ENCODE data around the gene TMPRSS11E. TPM values are rescaled to one million over a fixed set of nuclear protein-coding genes. Genes with fewer than 3 reads are reported as not detected.
A peak's percentile ranks its signal among the peaks of the same experiment; 100 is the strongest.

TMPRSS11E gene
- polyA plus RNA-seq, 1 experiment = not detected

GRCh38 chr4:68466751-68467150, 19.5 kb downstream of the TMPRSS11E start:
- POLR2A ChIA-PET = no interaction called here
- no peak for DNase-seq (ENCODE audit: low read depth)
- H3K36me3 ChIP-seq (ENCODE audit: control insufficient read depth, insufficient read depth, low read length) = no peaks in the 10 kb centered on the region
- no peak for TF ChIP-seq CTCF (IDR thresholded peaks at IDR 0.05; ENCODE audit: insufficient read depth, low read depth, low read length)
- CTCF ChIA-PET = no interaction called here
- H3K27me3 ChIP-seq (ENCODE audit: control insufficient read depth, insufficient read depth, low read length) = no peaks in the 10 kb centered on the region
- H3K4me3 ChIP-seq (ENCODE audit: low read depth, low read length) = no peak overlapping the region

- no peak overlapping the region for H3K4me3 ChIP-seq (ENCODE audit: low read depth, low read length)
- no peaks in the 10 kb centered on the region for H3K27me3 ChIP-seq (ENCODE audit: control insufficient read depth, insufficient read depth, low read length)
- H3K36me3 ChIP-seq (ENCODE audit: control insufficient read depth, insufficient read depth, low read length) = no peaks in the 10 kb centered on the region
- POLR2A ChIA-PET = no interaction called here
- CTCF ChIA-PET = no interaction called here
- no peak for DNase-seq (ENCODE audit: low read depth)
- TF ChIP-seq CTCF (IDR thresholded peaks at IDR 0.05; ENCODE audit: insufficient read depth, low read depth, low read length) = no peak
Measured at GRCh38 chr4:68469482-68469881, 22.2 kb downstream of the TMPRSS11E start.

GRCh38 chr4:68476191-68476590, 28.9 kb downstream of the TMPRSS11E start:
- POLR2A ChIA-PET = no interaction called here
- no peak for TF ChIP-seq CTCF (IDR thresholded peaks at IDR 0.05; ENCODE audit: insufficient read depth, low read depth, low read length)
- Histone ChIP-seq H3K36me3 (ENCODE audit: control insufficient read depth, insufficient read depth, low read length) (no peaks in the 10 kb centered on the region), H3K4me3 (ENCODE audit: low read depth, low read length) (no peak overlapping the region), H3K27me3 (ENCODE audit: control insufficient read depth, insufficient read depth, low read length) (no peaks in the 10 kb centered on the region)
- CTCF ChIA-PET = no interaction called here
- peak; percentile 60 for DNase-seq (ENCODE audit: low read depth)

- no peak overlapping the region for H3K4me3 ChIP-seq (ENCODE audit: low read depth, low read length)
- no peak for DNase-seq (ENCODE audit: low read depth)
- no peaks in the 10 kb centered on the region for H3K36me3 ChIP-seq (ENCODE audit: control insufficient read depth, insufficient read depth, low read length)
- H3K27me3 ChIP-seq (ENCODE audit: control insufficient read depth, insufficient read depth, low read length) = no peaks in the 10 kb centered on the region
- ChIA-PET POLR2A (no interaction called here), CTCF (no interaction called here)
- TF ChIP-seq CTCF (IDR thresholded peaks at IDR 0.05; ENCODE audit: insufficient read depth, low read depth, low read length) = no peak
Measured at GRCh38 chr4:68489338-68489737, 42.1 kb downstream of the TMPRSS11E start.

- Histone ChIP-seq H3K4me3 (ENCODE audit: low read depth, low read length) (no peak overlapping the region), H3K27me3 (ENCODE audit: control insufficient read depth, insufficient read depth, low read length) (no peaks in the 10 kb centered on the region), H3K36me3 (ENCODE audit: control insufficient read depth, insufficient read depth, low read length) (no peaks in the 10 kb centered on the region)
- no peak for TF ChIP-seq CTCF (IDR thresholded peaks at IDR 0.05; ENCODE audit: insufficient read depth, low read depth, low read length)
- ChIA-PET POLR2A (no interaction called here), CTCF (no interaction called here)
- DNase-seq (ENCODE audit: low read depth) = no peak
Measured at GRCh38 chr4:68490826-68491457, 43.7 kb downstream of the TMPRSS11E start.

Data from BJ (cell line).